ENCODE measurements around the gene ALX3.
"Not testable (repeated sequence)": the region's sequence is repeated elsewhere in the genome, so short reads cannot be mapped to it uniquely, and the experiment has no call there.

The ALX3 gene

DNA sequence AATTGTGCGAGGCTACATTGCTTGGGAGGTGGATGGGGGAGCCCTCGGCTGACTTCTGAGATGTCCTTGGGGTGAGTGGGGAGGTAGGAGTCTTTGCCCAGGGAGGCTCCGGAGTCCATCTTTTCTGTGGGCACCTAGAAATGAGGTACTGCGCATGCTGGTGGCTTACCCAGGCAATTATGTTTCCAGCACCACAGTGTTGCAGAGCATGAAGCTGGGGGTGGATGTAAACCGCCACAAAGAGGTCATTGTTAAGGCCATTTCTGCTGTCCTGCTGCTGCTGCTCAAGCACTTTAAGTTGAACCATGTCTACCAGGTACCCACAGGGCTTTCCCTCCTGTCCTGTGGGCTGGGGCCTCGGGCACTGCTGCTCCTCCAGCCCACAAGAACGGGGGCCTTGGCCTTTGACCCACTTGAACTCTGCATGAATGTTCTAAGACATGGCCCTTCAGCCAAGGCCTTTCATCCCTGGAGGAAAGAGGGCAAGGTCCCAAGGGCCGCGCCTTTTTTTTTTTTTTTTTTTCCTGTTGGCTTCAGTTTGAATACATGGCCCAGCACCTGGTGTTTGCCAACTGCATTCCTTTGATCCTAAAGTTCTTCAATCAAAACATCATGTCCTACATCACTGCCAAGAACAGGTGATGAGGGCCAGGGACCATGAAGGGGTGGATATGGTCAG is 21.4 kb downstream of the ALX3 start:
- DNase-seq (ENCODE audit: low read depth in 2 of 3, low spot score in 2 of 3), result no peak

DNA sequence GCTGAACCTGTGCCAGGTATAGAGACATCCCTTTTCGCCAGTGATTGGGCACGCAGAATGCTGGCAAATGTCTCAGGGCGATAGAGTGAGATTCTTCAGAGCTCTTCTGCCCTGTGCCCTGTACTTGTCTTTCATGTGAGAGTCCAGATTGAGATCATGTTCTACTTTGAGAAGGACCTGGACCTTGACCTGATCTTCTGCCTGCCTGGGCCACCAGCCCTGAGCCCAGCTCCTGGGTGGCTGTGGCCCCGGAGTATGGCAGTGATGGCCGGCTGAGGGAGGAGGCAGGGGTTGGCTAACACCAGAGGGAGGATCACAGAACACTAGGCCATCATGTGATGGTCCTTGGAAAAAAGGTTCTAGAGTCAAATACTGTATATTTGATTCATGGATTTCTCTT is 22.2 kb downstream of the ALX3 start:
- DNase-seq (ENCODE audit: low read depth in 2 of 3, low spot score in 2 of 3), result no peak

DNA sequence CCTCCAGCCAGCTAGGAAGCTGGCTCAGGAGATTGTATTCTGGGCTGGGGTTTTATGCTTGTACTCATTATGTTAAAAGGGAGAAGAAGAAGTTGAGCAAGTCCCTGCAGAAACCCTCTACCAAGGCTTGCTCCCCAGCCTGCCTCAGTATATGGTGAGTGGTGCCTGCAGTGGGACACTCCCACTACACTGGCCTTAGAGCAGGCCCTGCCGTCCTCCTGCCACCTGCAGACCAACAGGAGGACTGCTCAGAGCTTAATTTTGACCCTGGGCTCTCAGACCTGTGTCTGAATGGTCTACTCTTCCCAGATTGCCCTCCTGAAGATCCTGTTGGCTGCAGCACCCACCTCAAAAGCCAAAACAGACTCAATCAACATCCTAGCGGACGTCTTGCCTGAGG is 23.0 kb downstream of the ALX3 start:
- no peak for DNase-seq (ENCODE audit: low read depth in 2 of 3, low spot score in 2 of 3)

DNA sequence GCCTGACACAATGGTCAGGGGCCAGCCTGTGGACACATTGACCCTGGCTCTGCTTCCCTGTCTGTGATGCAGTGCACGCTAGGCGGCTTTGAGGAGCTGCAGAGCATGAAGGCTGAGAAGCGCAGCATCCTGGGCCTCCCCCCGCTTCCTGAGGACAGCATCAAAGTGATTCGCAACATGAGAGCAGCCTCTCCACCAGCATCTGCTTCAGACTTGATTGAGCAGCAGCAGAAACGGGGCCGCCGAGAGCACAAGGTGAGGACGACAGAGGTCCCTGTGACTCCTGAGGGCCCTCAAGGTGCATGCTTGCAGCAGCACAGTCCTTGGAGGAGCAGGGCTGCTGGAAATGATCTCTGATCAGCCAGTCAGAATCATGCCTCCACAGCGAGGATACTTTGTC is 27.5 kb downstream of the ALX3 start:
- DNase-seq (ENCODE audit: low read depth in 2 of 3, low spot score in 2 of 3), result no peak

DNA sequence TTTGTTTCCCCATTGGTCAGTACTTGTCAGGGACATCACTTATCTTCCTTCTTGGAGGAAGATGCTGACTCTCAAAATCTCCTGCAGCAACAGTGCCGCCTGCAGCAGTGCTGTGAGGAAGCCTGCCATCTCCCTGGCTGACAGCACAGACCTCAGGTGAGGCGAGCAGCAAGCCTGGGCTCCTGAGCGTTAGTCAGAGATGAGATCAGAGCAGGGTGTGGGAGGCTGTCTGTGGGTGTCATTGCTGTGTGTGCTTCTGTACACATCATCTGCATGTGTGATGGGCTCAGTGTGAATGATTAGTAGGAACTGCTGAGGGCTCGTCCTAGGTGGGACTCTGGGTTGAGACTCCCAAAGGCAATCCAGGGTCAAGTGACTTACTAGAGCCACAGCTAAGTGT is 29.9 kb downstream of the ALX3 start:
- DNase-seq (ENCODE audit: low read depth in 2 of 3, low spot score in 2 of 3), result no peak

DNA sequence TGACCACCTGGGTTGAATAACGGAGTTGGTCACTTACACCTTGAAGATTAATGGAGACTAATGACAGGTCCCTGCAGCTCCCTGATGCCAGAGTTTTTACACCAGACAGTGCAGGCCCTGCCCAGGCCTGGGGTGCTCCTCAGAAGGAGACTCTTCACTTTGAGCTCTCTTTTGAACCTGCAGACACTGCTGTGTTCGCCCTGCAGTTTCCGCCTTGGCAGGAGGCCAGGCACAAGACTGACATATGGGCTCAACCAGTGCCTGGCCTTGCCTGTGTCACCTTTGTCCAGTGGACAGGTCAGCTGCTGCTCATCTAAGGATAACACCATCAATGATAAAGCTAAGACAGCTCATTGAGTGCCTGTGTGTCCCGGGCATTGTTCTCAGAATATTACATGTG is 30.8 kb downstream of the ALX3 start:
- DNase-seq (ENCODE audit: low read depth in 2 of 3, low spot score in 2 of 3), result no peak

DNA sequence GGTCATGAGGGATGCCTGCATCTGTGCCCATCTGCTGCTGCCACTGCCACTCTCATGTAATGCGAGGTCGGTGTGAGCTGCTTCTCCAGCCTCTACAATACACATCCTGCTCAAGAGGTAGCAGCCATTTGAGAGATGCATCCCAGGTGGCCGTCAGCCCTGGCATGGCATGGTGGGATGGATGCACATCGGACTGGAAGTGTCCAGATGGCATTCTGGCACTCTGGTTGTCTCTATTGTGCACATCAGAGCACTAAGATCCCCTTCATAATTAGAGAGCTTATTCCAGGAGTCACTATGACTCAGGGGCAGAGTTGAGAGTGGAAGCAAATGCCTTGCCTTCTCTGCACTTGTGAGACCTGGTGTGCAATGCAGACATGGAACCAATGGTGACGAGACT is 32.2 kb downstream of the ALX3 start:
- no peak for DNase-seq (ENCODE audit: low read depth in 2 of 3, low spot score in 2 of 3)

DNA sequence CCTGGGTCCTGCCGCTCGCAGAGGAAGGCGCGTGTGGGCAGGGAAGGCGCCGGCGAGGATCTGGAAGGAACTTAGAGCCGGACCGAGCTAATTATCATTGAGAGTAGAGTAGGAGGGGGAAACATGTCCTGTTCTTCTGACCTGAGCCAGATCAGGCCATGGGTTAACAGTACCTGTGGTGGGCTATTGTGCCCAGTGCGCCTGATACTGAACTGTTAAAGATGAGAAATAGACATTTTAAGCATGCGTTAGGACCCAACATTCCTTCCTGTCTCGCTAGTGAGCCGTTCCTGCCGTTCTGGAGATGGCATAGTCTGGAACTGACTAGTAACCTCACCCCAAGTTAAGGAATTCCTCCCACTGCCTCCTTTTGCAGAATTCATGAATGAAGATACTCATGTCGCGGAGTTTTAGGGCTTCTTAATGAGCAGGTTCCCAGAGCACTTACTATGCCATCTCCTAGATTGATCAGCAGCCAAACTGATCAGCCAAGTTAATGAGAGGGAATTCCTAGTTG is 35.2 kb downstream of the ALX3 start:
- DNase-seq (ENCODE audit: low read depth in 2 of 3, low spot score in 2 of 3), result no peak

DNA sequence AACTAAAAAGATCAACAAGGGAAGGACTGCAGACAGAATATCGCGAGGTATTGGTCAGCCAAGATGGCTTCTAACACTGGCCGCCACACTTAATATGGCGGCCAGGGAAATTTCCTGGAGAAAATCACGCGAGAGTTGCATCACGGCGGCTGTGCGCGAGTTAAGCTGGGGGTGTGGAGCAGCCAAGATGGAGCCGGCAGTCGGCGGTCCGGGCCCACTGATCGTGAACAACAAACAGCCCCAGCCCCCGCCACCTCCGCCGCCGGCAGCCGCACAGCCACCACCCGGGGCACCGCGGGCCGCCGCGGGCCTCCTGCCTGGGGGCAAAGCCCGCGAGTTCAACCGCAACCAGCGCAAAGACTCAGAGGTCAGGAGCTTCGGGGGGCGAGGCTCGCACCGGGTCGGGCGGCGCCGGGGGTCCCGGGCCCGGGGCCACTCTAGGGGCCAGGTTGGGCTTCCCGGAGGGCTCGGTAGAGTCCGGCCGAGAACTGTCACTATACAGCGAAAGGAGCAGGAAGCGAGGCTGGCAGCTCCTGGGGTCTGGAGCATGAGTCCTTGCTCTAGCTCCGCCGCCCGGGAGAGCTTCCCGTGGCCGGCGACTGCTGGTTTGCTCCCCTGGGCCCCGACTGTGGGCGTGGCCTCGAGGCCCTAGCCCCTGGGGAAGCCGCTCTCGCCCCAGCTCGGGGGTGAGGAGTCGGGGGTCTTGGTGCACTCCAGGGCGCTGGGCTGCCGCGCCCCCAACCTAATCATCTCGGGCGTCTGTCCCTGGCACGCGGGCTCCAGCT is 35.8 kb downstream of the ALX3 start, which contains the start of gene STRIP1:
TSS of gene STRIP1 (plus strand) at position 174 of the 785 bp plus-strand sequence. CDS start at position 188, 14 bp downstream.
- peak; percentile 72 to 80 (median 77) for DNase-seq (ENCODE audit: low read depth in 2 of 3, low spot score in 2 of 3)

DNA sequence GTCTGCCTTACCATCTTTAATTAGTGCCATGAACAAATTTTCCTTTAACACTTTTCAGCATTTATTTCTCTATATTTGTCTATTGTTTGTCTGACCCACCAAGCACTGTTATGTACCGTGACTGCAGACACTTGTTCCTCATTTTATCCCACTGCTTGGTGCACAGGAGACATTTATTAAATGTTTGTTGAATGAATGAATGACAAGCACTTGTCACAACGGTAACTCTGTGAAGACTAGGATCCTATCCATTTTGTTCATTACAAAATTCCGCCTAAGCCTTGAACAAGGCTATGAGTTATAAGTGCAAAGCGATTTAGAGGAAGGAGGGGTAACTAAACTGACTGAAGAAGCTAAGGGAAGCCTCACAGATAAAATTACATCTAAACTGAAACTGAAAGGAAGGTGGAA is 36.4 kb downstream of the ALX3 start:
- no peak for DNase-seq (ENCODE audit: low read depth in 2 of 3, low spot score in 2 of 3)

DNA sequence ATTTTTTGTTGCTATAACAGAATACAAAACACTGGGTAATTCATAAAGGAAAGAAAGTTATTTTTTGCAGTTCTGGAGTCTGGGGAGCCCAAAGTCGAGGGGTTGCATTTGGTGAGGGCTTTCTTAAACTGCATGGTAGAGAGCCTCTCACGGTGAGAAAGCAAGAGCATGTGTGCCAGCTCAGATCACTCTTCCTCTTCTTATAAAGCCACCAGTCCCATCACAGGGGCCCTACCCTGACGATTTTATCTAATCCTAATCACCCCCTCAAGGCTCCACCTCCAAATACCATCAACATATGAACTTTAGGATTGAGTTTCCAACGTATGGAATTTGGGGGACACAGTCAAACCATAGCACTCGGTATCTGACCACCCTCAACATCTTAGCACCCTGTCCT is 37.1 kb downstream of the ALX3 start:
- DNase-seq (ENCODE audit: low read depth in 2 of 3, low spot score in 2 of 3), result no peak

DNA sequence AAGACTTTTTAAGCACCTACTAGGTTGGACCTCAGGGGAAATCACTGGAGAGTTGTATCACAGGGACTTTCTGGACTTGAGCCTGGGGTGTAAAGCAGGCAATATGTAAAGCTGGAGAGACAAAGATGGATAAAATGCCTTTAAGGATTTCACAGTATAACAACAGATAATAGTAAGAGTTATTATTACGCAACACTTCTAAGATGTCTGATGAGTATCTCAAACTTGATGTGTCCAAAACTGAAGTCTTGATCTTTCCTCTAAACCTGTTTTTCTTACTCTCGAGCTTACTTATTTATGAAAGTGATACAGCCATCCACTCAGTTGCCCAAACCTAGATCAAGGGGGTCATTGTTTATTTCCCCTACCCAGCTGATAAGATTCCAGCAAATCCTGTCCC is 38.1 kb downstream of the ALX3 start:
- DNase-seq (ENCODE audit: low read depth in 2 of 3, low spot score in 2 of 3), result no peak

DNA sequence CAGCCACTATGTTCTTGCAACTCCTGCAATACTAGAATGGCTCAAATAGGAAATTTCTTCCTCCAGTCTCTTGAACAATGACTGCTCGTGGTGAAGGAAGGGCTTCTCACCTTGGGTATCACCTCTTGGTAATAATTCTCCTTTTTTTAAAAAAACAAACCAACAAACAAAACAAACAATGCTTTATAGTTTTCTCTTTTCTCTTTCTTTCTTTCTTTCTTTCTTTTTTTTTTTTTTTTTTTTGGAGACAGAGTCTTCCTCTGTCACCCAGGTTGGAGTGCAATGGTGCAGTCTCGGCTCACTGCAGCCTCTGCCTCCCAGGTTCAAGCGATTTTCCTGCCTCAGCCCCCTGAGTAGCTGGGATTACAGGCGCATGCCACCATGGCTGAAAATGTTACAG is 39.8 kb downstream of the ALX3 start:
- DNase-seq (ENCODE audit: low read depth in 2 of 3, low spot score in 2 of 3), result not testable (repeated sequence)

DNA sequence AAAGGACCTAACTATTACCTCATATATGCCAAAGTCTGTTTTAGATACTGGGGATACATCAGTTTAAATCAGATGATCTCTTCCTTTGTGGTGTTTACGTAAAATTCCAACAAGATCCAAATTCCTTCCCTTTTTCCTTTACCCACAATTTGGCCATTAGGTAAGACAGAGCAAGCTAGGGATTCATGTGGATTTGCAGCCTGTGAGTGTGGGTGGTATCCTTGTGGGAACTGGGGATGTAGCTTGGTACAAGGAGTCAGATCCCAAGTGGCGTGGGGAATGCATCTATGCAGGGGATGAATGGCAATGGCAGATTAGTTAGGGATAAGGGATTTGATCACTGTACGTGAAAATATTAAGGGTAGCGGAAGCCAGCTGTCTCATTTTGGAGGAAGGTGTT is 45.9 kb downstream of the ALX3 start:
- DNase-seq (ENCODE audit: low read depth in 2 of 3, low spot score in 2 of 3), result no peak

DNA sequence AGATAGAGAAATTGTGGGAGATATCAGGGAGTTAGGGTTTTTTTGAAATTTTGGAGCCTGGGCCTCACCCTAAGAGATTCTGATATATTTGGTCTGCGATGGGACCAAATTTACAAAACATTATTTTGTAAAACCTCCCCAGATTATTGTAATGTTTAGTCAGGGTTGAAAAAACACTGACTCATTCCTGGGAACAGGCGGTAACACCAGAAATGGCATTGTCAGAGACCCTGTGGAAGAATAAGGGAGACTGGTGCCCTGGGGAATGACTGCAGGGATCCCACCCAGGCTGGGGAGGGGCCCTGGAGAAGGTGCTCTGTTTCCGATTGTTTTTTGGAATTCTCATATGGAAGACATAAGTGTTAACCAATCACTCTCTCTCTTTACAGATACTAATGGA is 49.2 kb downstream of the ALX3 start:
- DNase-seq (ENCODE audit: low read depth in 2 of 3, low spot score in 2 of 3), result no peak

DNA sequence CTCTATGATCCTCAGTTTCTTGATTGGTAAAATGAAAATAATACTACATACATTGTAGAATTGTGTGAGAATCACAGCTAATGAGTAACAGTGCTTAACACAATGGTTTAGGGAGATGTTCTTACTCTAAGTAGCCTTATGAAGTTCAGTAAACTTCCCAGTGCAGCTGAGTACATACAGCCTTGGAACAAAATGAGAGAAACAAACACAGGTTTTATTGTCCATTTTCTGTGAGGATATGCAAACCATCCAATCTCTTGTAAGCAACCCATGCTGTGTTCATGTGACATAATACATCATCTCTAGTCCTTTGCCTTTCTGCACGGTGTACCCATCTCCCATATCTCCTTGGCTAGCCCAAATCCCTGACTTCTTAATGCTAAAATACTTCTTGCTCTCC is 50.7 kb downstream of the ALX3 start:
- no peak for DNase-seq (ENCODE audit: low read depth in 2 of 3, low spot score in 2 of 3)

DNA sequence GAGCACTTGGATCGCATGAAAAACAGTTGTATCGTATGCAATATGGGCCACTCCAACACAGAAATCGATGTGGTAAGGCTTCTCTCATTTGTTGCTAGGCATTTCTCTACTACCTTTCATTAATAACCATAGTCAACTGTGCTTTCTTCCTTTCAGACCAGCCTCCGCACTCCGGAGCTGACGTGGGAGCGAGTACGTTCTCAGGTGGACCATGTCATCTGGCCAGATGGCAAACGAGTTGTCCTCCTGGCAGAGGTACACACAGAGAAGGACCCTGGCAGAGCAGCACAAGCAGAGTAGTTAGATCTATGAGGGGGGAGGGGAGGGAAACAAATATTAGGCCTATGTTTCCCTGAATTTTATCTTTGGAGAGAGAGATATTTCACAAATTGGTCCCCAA is 52.1 kb downstream of the ALX3 start:
- DNase-seq (ENCODE audit: low read depth in 2 of 3, low spot score in 2 of 3), result no peak

DNA sequence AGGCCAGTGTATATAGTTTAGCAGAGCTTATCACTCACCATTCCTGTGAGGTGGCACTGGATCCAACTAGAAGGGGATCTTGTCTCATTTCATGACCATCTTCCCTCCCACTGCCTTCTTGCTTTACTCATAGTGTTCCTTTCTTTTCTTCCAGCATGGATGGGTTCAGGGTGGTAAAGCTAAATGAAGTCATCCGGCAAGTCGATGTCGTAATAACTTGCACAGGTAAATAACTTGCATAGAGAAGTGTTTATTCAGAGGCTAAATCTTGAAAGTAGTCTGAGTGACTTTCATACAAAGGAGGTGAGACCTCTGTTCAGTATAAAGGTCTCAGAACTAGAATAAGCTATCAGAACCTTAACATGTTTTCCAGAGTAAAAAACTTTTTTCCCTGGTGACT is 52.7 kb downstream of the ALX3 start:
- no peak for DNase-seq (ENCODE audit: low read depth in 2 of 3, low spot score in 2 of 3)

DNA sequence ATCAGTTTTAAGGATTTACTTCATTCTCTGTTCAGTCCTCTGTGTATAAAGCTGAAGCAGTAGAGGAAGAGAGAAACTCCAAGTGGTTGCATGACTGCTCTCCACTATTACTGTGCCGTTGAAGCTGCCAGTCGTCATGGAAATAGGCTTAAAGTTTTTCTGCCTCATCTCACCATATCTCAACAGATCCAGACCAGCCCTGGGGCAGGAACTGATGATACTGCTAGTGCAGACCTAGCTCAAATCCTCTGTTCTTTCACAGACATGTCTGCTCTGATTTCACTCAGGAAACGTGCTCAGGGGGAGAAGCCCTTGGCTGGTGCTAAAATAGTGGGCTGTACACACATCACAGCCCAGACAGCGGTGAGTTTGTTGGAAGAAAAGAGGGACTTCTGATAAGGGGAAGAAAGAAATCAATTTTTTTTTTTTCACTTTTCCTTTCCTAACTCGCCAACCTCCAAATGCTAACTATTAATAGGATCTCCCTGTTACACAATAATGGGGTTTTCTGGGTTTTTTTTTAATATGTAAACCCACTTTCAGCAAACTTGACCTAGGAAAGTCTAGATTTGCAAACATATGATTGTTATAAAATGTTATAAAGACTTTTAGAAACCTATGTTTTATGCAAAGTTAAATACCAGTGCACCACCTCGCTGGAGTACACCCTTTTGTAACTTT is 58.2 kb downstream of the ALX3 start:
- DNase-seq (ENCODE audit: low read depth in 2 of 3, low spot score in 2 of 3), result no peak

DNA sequence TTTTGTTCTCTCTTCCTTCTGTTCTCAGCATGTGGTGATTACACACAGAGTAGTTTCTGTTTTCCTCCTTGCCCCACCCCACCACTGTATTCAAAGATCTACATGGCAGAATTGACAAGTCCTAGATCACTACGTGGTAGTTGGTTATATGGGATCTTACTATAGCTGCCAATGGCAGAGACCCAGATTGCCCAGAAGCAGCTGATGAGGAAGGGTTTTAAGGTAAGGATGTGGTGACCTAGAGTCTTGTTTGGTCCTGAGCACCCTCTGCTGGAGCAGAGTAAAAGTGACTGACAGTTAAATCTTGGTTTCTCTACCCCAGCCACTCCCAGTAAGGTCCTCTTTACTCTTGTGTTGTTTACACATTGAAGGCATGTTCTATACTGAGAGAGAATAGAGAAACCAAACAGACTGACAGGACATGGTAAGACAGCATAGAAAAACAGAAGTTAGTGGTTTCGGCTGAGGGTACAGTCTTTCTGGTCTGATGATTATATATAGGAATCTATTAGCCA is 58.9 kb downstream of the ALX3 start:
- DNase-seq (ENCODE audit: low read depth in 2 of 3, low spot score in 2 of 3), result no peak

Measured in activated CD8-positive, alpha-beta memory T cell treated with anti-CD3 and anti-CD28 coated beads for 48 hours (primary cell).